GM21526 (cell line): Measurements from ENCODE around the gene SPRYD3.

Experiments used
- ATAC-seq: cut with Tn5 transposase; IDR thresholded peaks from one replicate; pipeline ENCODE4 v1.9.1; 2021; ENCODE audit warnings: moderate library complexity; ENCODE audit not compliant: unreplicated experiment, low FRiP score

SPRYD3 gene

DNA sequence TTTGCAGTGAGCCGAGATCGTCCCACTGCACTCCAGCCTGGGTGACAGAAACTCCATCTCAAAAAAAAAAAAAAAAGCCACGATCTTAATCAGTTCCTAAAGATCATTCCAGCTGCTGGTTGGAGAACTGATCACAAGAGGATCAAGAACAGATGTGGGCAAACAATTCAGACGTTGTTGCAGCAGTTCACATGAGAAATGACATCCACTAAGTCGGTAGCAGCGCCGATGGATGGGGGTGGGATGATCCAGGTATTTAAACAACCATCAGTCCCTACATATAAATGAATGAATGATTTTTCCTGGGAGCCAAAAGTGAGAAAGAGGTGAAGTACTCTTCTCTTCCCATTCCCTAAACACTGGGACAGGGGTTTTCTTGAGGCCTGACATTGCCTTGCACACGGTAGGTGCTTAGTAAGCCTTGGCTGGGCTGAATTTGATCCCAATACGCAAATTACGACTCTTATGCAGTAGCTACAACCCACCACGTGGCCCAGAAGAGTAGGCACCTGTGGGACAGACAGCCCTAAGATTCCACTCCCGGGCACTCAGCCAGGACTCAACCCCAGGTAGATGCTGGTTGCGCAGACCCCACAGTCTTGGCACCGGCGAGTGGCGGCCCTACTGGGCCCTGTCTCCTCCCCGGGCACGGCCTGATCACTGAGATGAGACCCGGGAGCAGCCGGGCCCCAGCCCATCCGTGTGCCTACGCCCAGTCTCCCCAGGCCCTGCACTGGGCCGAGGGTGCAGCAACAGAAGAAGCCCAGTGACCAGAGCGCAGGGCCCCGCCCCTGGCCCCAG is 565 bp downstream of the SPRYD3 start:
- peak; percentile 25 for ATAC-seq

DNA sequence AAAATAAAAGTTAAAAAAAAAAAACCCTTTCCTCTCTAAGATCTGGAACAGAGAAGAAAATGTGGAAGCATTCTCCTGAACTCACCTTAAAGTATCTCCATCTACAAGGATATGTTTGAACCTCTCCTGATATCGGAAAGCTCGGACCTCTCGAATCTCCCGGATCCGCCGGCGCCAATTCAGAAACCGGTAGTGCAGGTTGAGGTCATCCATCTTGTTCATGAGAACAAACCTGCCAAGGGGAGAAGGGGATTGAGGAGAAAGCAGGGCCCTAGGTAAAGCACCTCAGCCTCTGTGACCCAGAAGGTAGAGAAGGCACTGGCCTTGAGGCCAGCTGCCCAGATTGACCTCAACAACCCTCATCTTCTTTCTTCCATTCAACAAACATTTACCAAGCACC is 2.2 kb downstream of the SPRYD3 start:
- ATAC-seq, result no peak

DNA sequence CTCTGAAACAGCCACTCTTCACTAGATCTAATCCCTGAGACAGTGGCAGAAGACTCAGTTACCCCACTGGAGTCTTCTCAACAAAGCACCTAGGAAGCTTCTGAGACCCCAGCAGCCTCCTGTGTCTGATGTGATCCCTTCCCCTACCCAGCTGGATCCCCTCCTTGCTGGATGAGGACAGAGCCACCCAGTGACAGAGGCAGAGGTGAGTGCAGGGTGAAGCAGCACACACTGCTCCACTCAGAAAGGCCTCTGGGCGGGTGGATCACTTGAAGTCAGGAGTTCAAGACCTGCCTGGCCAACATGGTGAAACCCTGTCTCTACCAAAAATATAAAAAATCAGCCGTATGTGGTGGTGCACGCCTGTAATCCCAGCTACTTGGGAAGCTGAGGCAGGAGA is 2.7 kb downstream of the SPRYD3 start:
- ATAC-seq, result no peak

DNA sequence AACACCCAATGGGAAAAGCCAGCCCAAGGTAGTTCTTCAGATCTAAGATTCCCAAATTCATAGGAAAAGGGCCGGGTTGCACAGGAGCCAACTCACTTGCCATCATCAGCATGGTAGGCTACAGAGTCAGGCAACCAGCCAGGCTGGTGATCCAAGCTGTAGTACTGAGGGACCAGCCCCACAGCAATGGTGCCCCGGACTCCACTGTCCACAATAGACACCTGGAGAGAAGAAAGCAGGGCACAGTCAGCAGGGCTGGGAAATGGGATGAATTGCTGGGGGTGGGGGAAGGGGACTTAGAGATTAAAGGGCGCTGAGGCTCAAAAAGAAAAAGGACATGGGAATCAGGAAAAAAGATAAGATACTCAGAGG is 4.2 kb downstream of the SPRYD3 start:
- ATAC-seq, result no peak

DNA sequence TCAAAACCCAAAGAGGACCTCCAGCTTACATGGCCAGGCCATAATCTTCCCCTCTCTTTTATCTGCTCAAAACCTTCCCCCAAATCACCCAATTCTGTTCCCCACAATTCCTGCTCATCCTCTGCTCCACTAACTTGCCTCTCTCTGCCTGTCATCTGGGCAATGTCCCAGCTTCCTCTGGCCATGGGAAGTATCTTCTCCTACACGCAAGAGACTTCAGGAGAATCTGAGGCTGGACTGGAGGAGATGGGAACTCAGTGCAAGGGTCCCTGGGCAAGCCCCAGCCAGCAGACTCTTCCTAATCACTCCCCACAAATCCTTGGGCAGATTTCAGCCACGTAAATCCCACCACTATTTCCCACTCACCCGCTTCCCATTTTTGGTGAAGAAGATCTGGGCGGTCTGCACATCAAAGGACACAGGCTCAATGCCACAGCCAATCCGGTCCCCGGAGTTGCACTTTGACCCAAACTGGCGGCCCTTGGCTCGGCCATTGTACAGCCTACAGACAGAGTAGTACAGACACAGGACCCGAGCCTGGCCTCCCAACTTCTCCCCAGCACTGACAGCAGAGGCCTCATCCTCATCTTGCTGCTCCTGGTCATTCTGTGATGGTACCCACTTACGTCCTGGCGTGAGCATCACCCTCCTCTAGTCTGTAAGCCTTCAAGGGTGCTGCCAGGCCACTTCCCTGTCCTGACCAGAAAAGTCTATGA is 4.7 kb downstream of the SPRYD3 start:
- no peak for ATAC-seq

DNA sequence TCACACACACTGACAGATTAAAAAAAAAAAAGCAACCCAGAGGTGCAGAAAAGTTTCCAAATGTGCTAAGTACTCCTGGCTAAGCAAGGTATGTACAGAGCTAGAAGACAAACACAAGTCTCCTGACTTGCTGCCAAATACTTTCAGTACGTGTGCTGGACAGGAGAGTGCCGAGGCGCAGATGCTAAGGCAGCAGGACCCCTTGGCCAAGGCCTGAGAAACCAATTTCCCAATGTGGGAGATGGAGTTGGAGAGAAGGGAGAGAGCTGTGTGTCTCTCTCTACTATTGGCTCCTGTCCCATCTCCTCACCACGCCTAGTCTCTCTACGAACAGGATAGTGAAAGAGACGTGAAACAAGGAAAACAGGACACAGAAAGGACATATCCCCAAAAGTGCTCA is 5.3 kb downstream of the SPRYD3 start:
- ATAC-seq, result no peak

DNA sequence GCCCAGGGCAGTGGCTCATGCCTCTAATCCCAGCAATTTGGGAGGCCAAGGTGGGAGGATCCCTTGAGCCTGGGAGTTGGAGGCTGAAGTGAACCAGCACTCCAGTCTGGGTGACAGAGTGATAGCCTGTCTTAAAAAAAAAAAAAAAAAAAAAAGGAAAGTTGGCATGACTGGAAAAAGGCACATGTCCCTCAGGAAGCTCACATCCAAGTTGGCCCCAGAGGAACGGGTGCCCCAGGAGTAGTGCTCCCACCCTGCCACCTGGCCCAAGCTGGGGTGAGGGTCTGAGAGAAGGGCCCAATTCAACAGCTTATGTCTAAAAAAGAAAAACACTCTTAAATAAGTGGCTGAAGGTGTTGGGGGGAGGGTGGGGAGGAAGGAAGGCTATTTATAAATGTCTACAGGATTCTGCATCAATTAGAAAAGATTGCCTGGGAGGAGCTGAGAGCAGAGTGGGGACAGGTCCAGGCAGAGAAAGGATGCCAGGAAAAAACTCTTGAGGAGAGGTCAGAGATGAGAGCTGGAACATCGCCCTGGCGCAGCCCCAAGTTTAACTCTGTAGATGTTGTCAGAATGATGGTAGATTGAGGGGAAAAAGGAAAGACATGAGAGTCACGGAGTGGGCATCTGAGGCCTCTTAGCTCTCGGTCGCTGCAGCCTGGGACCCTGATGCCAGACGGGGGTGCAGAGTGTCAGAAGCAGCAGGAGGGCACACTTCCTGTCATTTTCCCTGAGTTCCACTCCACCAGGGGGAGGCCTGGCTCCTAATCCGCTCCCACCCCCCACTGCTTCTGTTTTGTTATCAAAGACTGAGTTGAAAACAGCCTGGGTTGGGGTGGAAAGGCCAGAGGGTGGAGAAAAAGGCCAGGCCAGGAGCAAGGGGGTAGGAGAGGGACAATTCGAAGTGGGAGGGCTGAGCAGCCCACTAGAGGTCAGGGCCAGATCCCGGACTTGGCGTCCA is 7.3 kb downstream of the SPRYD3 start:
- no peak for ATAC-seq

DNA sequence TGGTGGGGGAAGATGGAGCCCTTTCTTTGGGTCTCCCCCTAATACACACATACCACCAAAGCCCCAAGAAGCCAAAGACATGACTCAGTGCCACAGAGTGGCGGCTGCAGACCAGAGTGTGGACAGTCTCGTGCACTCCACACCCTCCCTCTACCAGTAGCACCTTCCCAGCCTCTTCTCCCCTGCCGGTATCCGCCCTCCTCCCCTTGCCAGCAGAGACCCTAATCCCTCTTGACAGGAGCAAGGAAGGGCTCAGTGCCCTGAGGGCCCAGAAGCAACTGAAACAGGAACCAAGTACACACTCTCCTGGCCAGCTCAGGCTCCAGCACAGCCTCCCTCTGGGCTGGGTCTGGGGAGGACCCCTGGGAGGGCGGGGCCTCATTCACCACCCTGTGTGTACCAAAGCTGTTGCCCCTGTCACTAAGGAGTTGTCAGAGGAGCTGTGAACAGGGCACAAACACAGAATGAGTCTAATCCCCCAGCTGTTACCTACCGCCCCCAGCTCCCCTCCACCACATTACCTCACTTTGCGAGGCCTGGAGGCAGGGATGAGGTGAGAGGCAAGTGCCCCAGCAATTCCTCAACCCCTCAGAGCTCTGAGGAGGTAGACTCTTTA is 8.2 kb downstream of the SPRYD3 start:
- ATAC-seq, result no peak

DNA sequence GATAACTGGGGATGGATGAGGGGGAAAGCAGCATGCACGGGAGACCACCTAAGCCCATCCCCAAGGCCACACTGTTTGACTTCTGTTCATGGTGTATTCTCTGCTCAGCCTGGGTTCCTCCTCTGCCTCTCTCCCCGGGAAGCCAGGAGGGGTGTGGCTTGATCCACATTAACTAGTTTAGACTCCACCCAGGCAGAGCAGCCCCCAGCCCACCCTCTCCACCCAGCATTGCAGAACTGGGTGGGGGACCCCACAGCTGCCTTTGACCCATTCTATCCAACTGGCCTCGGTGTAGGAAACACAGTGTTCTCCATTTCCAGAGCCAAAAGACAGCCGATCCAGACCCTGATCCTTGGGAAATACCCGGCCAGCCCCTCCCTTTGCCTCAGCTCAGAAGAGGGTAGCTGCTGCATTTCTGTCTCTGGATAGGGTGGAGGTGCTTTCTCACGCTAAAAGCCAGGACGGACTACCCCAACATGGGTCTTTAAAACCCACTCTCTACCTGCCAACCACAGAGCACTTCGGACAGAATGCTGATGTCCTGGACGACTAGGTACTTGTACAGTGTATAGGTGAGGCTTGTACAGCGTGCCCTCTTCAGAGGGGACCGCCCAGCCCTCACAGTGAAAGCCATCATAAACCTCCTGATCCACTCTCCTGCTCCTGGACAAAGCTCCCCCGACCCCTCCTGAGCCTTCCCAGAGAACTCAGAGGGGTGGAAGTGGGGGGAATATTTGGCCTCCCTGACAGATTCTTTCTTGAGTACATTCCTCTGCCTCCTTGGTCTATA is 9.4 kb downstream of the SPRYD3 start:
- no peak for ATAC-seq

DNA sequence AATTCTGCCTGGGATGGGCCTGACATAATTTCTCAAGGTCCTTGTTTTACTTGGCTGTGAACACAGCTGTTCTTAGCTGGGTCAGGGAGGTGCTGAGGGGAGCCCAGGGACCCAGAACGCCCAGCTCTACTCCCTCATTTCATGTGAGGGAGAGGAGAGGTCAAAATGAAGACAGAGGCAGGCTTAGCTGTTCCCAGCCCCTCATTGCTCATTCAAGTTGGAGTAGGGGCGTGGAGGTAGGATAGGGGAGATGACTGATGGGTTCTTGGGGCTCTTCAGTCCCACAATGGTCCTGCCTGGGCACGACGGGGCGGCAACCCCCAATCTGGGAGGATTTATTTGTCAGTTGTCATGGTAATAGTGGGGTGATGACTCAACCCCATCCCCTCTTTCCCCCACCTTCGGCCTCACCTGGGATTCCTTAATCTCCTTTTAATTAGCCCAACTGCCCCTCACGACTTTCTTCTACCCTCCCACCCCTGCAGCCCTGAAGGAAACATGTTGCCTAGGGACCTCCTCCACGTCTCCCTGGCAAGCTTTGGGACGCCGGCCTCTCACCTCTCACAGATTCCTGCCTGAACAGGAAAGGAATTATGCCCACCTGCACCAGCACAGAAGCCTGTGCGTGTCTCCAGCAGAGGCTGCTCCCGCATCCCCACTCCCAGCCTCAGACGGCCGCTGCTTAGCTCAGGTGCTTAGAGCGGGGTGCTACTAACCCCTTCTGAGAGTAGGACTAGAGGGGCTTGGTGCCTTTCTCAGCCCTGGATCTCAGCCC is 10.2 kb downstream of the SPRYD3 start:
- ATAC-seq, result no peak

DNA sequence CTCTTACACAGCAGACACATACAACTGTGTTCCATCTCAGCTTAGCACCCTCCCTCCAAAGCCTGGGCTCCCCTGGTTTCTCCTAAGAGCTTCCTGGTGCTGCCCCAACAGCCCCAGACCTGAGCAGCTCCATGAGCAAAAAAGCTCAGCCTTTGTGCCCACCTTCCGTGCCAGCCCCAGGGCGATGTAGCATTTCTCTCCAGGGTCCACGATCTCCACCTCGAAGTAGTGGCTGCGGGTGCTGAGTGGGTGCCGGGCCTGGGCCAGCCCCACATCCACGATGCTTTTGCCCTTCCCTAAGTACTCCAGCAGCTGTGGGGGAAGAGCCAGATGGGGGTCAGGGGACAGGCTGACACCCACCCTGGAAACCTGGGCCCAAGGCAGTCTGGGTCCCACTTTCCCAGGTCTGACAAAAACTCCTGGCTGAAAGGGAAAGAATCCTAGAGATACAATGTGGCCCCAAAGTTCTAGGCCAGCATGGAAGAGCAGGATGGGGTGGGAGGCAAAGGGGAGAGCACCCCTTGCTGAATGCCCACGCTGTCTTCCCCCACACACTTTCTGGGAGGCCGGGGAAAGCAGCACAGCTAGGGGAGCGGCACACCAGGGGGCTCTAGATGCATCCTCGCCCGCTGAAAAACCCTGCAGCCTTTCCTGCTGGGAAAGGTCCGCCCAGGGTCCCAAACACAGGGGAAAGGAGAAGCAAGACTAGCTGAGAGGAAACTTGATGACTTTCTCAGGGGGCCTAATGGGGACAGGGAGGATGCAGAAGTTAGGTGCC is 11.0 kb downstream of the SPRYD3 start:
- ATAC-seq, result no peak

DNA sequence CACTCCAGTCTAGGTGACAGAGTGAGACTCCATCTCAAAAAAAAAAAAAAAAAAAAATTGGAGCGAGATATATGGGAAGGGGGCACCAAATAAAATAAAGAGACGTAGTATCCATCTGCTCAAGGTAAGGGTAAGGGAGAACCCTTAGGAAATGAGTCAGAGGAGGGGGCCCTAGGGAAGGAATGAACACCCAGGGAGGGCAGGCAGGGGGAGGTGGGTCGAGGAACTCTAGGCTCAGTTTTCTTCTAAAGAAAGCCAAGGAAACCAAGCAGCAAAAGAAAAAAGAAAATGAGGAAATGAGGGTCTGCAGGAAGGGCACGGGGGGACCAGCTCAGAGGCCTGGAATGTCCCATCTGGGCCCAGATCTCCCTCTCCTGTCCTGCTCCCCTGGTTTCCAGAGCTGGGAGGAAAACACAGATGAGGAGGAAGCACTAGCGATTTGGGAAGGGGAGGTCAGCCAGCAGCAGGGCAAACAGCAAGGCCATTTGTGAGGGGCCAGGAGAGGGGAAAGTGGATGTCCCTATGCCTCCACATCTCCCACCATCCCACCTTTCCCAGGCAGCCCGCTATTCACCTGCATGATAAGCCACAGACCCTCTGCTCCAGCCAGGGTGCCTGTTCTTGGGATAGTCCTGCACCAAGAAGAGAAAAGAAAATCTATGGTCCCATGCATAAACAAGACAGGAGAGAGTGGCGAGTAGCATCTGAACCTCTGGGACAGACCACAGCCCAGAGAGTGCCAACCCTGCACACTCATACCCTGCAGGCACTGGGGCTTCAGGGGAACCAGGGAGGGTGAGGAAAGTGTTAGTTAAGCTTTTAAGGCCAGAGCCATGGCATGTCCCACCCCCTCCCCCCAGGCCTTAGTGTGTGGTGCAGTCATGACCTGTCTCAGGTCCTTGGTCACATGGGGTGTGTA is 11.9 kb downstream of the SPRYD3 start:
- ATAC-seq, result no peak

DNA sequence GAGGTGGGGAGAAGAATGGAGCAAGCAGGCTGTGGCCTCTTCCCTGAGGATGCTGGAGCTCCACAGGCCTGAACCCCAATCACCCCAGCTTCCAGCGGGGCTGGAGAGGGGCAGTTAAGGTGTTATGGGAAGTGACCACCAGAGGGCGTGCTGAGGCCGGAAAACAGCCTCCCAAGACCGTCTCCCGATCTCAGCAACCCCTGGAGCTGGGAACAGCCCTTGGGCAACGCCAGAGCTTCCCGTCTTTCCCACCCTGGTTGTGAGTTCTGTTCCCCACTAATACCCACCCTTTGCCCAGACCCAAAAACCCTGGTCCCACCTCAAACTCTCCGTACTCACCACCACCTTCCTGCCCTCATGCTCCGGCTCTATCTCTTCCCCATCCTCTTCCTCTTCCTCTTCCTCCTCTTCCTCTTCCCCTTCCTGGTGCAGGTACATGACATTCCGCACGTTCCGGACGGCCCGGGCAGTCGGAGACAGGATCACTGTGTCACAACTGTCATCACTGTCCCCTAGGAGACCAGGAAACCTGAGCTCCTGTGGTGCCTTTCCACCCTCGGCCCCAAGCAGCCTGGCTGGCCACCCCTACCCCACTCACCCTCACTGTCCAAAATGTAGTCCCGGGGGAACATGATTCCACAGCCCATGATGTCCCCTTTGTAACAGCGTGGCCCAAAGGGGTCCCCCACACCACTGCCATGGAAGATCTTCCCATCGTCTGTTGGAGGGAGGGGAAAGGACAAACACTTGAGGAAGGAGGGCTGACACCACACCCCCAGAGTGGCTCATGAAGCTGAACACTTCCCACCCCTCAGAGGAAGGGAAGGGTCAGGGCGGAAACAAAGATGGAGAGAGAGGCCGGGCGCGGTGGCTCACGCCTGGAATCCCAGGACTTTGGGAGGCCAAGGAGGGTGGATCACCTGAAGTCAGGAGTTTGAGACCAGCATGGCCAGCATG is 12.9 kb downstream of the SPRYD3 start:
- no peak for ATAC-seq

DNA sequence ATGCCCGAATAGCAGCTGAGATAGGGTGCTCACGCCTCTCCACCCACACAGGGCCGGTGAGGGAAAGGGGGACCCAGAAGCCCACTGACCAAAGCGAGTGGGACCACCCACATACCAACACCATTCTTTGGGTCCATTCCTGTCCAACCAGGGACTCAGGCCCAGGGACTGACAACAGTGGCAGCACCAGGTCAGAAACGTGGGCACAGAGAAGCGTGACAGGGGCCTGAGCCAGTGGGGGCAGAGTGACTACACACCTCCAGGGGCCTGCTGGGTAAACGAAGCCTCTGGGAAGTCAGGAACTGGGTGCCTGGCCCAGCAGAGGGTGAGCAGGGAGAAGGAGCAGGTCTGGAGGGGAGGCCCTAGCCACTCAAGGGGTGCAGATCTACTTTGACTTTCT is 13.7 kb downstream of the SPRYD3 start:
- no peak for ATAC-seq

DNA sequence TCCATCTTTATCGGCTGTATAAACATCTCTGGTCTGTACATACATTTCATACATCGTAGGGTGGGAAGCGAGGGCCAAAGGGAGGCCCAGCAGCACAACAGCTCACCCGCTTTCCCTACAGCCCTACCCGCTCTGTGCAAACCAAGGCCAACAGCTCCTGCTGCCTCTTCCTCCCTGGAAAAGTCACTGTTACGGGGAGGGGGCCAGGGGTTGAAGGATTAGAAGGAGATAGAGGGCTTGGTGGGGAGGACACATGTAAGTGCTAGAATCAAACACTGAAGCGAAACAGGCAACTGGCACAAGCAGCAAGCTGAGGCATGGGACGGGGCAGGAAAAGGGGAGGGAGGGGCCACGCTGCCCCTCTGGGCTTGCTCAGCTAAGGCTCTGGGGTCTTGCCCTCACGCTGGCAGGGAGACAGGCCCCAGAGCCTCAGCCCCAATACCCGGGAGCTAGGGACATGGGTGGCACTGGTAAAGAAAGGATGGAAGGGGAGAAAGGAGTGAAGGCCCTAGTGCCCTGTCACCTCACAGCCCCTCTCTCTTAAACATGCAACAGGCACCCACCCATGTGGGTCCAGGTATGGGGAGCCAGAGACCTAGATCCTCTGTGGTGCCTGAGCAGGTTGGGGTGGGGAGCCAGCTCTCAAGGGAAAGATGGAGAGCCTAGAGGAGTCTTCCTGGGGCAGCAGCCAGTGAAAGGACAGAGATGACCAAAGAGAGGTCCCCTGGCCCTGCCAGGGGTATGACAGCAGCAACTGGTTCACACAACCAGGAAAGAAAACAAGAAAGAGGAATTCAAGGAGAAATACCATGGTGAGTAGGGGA is 14.4 kb downstream of the SPRYD3 start:
- no peak for ATAC-seq
